A549 (cell line): ENCODE results near the gene DCK.

Source experiments
- CBX2 ChIP-seq: fragments of 200-600 bp; sonication (generic); IDR thresholded peaks from 2 replicates; pipeline ENCODE4 v1.6.1; 2016; ENCODE audit warnings: low read depth, mild to moderate bottlenecking, borderline replicate concordance
- CHD2 ChIP-seq: fragments of 150-350 bp; IDR thresholded peaks from 2 replicates; pipeline ENCODE4 v1.6.1; 2014; ENCODE audit warnings: low read length; ENCODE audit not compliant: partially characterized antibody
- CTCF ChIP-seq: fragments of >200 bp; sonication (Bioruptor Twin); formaldehyde crosslinking; IDR thresholded peaks from 3 replicates; pipeline ENCODE4 v1.5.1; 2016
- HDAC2 ChIP-seq: fragments of 200-600 bp; sonication (generic); IDR thresholded peaks from 2 replicates; pipeline ENCODE4 v1.6.1; 2016
- MAFK ChIP-seq: fragments of 450-650 bp; IDR thresholded peaks from 2 replicates; pipeline ENCODE4 v1.6.1; 2014; ENCODE audit not compliant: partially characterized antibody
- MYC ChIP-seq: IDR thresholded peaks from 2 replicates; pipeline ENCODE4 v1.6.1; 2012; ENCODE audit warnings: mild to moderate bottlenecking, inconsistent platforms, low read length, improper control_type of control experiment, borderline replicate concordance
- PHF8 ChIP-seq: fragments of 200-600 bp; sonication (generic); IDR thresholded peaks from 2 replicates; pipeline ENCODE4 v1.6.1; 2016; ENCODE audit warnings: low read depth, mild to moderate bottlenecking, antibody characterized with exemption, moderate library complexity, borderline replicate concordance
- POLR2A ChIP-seq: IDR thresholded peaks from 2 replicates; pipeline ENCODE4 v1.6.1; 2012; ENCODE audit warnings: mild to moderate bottlenecking, low read length
- TF ChIP-seq, protein P1 (sequence below): fragments of 150-350 bp; IDR thresholded peaks from 2 replicates; pipeline ENCODE4 v1.6.1; 2014; ENCODE audit warnings: low read depth, mild to moderate bottlenecking, low read length
- TF ChIP-seq, protein P2 (sequence below): IDR thresholded peaks from 2 replicates; pipeline ENCODE4 v1.6.1; 2012

- TF ChIP-seq PHF8 (no peak), CTCF (no peak), POLR2A (no peak), MYC (no peak), CHD2 (no peak), MAFK (no peak), HDAC2 (no peak), CBX2 (no peak)
- TF ChIP-seq, protein P1, sequence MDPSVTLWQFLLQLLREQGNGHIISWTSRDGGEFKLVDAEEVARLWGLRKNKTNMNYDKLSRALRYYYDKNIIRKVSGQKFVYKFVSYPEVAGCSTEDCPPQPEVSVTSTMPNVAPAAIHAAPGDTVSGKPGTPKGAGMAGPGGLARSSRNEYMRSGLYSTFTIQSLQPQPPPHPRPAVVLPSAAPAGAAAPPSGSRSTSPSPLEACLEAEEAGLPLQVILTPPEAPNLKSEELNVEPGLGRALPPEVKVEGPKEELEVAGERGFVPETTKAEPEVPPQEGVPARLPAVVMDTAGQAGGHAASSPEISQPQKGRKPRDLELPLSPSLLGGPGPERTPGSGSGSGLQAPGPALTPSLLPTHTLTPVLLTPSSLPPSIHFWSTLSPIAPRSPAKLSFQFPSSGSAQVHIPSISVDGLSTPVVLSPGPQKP = no peak
- TF ChIP-seq, protein P2, sequence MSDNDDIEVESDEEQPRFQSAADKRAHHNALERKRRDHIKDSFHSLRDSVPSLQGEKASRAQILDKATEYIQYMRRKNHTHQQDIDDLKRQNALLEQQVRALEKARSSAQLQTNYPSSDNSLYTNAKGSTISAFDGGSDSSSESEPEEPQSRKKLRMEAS = no peak
These were observed 39.4 kb upstream of the DCK start for GRCh38 chr4:70954032-70954431.
